Testis (tissue), 2 donors: Measurements from ENCODE around the gene TMIGD1.

ENCODE experiments used
- POLR2A ChIP-seq: fragments of 450-650 bp; IDR thresholded peaks from one replicate; pipeline ENCODE4 v1.6.1; 2017; ENCODE audit warnings: antibody characterized with exemption, mild to moderate bottlenecking, moderate library complexity
- TF ChIP-seq, protein P1 (sequence below), 3 experiments: fragments of 450-650 bp in 2 of 3; fragments of 200-600 bp in 1 of 3; sonication (generic) in 1 of 3; IDR thresholded peaks; one replicate each; pipeline ENCODE4 v1.5.1; 2016 to 2019; ENCODE audit warnings: antibody characterized with exemption in 3 of 3, mild to moderate bottlenecking in 2 of 3, moderate library complexity in 1 of 3

DNA sequence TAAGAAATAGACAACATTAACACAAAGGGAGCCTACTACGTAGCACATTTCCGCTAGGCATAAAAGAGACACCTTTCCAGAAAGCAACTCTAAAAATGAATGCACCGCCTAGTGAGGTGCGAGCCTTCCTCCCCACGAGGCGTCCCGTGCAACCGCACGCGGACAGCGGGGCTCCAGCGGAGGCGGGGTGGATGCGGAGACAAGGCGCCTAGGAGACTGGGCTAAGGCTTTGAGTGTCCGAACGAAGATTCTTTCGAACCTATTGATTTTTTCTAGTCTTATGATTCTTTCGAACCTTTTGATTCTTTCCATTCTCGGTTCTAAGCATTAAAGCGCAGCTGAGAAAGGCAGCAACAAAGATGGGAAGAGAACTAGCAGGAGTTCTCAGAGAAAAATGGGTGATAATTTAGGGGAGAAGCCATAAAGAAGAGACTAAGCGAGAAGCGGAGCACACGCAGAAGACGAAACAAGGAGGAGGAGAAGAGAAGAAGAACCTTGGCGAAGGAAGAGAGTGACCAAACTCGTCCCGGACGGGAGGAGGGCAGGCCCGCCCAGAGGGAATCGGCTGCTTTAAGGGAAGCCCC lies 44.5 kb upstream of the TMIGD1 start:
- TF ChIP-seq, protein P1, sequence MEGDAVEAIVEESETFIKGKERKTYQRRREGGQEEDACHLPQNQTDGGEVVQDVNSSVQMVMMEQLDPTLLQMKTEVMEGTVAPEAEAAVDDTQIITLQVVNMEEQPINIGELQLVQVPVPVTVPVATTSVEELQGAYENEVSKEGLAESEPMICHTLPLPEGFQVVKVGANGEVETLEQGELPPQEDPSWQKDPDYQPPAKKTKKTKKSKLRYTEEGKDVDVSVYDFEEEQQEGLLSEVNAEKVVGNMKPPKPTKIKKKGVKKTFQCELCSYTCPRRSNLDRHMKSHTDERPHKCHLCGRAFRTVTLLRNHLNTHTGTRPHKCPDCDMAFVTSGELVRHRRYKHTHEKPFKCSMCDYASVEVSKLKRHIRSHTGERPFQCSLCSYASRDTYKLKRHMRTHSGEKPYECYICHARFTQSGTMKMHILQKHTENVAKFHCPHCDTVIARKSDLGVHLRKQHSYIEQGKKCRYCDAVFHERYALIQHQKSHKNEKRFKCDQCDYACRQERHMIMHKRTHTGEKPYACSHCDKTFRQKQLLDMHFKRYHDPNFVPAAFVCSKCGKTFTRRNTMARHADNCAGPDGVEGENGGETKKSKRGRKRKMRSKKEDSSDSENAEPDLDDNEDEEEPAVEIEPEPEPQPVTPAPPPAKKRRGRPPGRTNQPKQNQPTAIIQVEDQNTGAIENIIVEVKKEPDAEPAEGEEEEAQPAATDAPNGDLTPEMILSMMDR (IDR thresholded peaks at IDR 0.05): no peak
- TF ChIP-seq POLR2A: no peak
